ENCODE results near the gene ANGPTL8. TPM values are rescaled to one million over a fixed set of nuclear protein-coding genes. Genes with fewer than 3 reads are reported as not detected.

The ANGPTL8 gene
- total and polyA plus RNA-seq, 2 of the 13 experiments (the other 11 are each of a cell fraction or from before 2014, with no cell fraction given): 27.3 to 243 TPM

DNA sequence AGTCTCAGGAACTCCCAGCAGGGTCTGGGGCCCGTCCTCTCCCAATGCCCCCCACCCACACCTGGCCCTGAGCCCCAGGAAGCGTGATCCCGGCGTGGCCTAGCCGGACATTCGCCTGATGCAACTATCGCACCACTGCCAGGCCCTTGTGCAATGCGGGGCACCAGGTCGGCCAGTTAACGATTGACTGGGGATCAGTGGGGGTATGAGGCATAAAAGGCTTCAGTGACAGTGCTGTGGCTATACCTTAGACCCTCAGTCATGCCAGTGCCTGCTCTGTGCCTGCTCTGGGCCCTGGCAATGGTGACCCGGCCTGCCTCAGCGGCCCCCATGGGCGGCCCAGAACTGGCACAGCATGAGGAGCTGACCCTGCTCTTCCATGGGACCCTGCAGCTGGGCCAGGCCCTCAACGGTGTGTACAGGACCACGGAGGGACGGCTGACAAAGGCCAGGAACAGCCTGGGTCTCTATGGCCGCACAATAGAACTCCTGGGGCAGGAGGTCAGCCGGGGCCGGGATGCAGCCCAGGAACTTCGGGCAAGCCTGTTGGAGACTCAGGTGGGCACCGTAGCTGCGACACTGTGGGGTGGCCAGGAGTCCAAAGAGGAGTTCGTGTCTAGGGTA lies at the start of gene ANGPTL8 (continued):
- TF ChIP-seq, protein P1, sequence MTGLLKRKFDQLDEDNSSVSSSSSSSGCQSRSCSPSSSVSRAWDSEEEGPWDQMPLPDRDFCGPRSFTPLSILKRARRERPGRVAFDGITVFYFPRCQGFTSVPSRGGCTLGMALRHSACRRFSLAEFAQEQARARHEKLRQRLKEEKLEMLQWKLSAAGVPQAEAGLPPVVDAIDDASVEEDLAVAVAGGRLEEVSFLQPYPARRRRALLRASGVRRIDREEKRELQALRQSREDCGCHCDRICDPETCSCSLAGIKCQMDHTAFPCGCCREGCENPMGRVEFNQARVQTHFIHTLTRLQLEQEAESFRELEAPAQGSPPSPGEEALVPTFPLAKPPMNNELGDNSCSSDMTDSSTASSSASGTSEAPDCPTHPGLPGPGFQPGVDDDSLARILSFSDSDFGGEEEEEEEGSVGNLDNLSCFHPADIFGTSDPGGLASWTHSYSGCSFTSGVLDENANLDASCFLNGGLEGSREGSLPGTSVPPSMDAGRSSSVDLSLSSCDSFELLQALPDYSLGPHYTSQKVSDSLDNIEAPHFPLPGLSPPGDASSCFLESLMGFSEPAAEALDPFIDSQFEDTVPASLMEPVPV (CRISPR knock-in tag; IDR thresholded peaks at IDR 0.05): peak; percentile 41; the same call in 1 of the 2 replicates
- TF ChIP-seq KLF13 (CRISPR knock-in tag; IDR thresholded peaks at IDR 0.05) (no peak), KDM5A (IDR thresholded peaks at IDR 0.05; ENCODE audit: borderline replicate concordance, low read length) (no peak), NR2F1 (CRISPR knock-in tag; IDR thresholded peaks at IDR 0.05) (peak; percentile 87 to 94), FOSL2 (CRISPR knock-in tag; IDR thresholded peaks at IDR 0.05) (peak; percentile 88), GLMP (CRISPR knock-in tag; IDR thresholded peaks at IDR 0.05; ENCODE audit: borderline replicate concordance) (no peak), ZNF317 (CRISPR knock-in tag; IDR thresholded peaks at IDR 0.05) (peak; percentile 93), ZNF557 (CRISPR knock-in tag; IDR thresholded peaks at IDR 0.05) (no peak), TFDP2 (CRISPR knock-in tag; IDR thresholded peaks at IDR 0.05) (peak; percentile 57; the same call in 1 of the 2 replicates), ZFP36 (IDR thresholded peaks at IDR 0.05; ENCODE audit: borderline replicate concordance, low read depth, low read length, partially characterized antibody) (no peak), ZNF790 (CRISPR knock-in tag; IDR thresholded peaks at IDR 0.05; ENCODE audit: borderline replicate concordance) (no peak), ZNF501 (CRISPR knock-in tag; IDR thresholded peaks at IDR 0.05) (peak; percentile 88), ZNF775 (CRISPR knock-in tag; IDR thresholded peaks at IDR 0.05; ENCODE audit: borderline replicate concordance) (no peak), SUZ12 (IDR thresholded peaks at IDR 0.05; ENCODE audit: low read depth, low read length) (no peak), ZNF780A (CRISPR knock-in tag; IDR thresholded peaks at IDR 0.05) (peak; percentile 74), REPIN1 (CRISPR knock-in tag; IDR thresholded peaks at IDR 0.05; ENCODE audit: borderline replicate concordance, low read depth) (peak; percentile 84), MAF1 (CRISPR knock-in tag; IDR thresholded peaks at IDR 0.05; ENCODE audit: borderline replicate concordance) (no peak), ZNF24 (IDR thresholded peaks at IDR 0.05) (no peak), SNRNP70 (IDR thresholded peaks at IDR 0.05; ENCODE audit: low read depth, low read length) (no peak), ZBTB14 (CRISPR knock-in tag; IDR thresholded peaks at IDR 0.05) (no peak), ZNF891 (CRISPR knock-in tag; IDR thresholded peaks at IDR 0.05) (peak; percentile 94), CREM (IDR thresholded peaks at IDR 0.05) (peak; percentile 73; the same call in 1 of the 2 replicates), CREM (CRISPR knock-in tag; IDR thresholded peaks at IDR 0.05) (no peak)
- TF ChIP-seq, protein P2, sequence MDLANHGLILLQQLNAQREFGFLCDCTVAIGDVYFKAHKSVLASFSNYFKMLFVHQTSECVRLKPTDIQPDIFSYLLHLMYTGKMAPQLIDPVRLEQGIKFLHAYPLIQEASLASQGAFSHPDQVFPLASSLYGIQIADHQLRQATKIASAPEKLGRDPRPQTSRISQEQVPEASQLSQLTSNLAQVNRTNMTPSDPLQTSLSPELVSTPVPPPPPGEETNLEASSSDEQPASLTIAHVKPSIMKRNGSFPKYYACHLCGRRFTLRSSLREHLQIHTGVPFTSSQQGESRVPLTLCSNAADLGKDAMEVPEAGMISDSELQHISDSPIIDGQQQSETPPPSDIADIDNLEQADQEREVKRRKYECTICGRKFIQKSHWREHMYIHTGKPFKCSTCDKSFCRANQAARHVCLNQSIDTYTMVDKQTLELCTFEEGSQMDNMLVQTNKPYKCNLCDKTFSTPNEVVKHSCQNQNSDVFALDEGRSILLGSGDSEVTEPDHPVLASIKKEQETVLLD (CRISPR knock-in tag; IDR thresholded peaks at IDR 0.05; ENCODE audit: low read depth): peak; percentile 83

All from HepG2 (cell line).